Mesendoderm (in vitro differentiated cells): Measurements from ENCODE around the gene KCNG1. TPM values are rescaled to one million over a fixed set of nuclear protein-coding genes. Genes with fewer than 3 reads are reported as not detected.

Experiments used
- DNase-seq: peaks from one replicate; pipeline ENCODE4 v3.0.0; 2013
- H2AK5ac ChIP-seq: 2 replicates; pipeline ENCODE4 v1.6.1; 2013; ENCODE audit warnings: low read length, inconsistent platforms
- H2BK120ac ChIP-seq: 2 replicates; pipeline ENCODE4 v1.6.1; 2013; ENCODE audit warnings: low read depth, mild to moderate bottlenecking, low read length, moderate library complexity, mixed read lengths
- H2BK15ac ChIP-seq: replicated peaks from 2 replicates; pipeline ENCODE4 v1.6.1; 2013; ENCODE audit warnings: low read depth, mild to moderate bottlenecking, moderate library complexity
- H2BK5ac ChIP-seq: 2 replicates; pipeline ENCODE4 v1.6.1; 2013; ENCODE audit warnings: low read length, inconsistent platforms
- H3K18ac ChIP-seq: 2 replicates; pipeline ENCODE4 v1.6.1; 2013; ENCODE audit warnings: mild to moderate bottlenecking, low read length, mixed read lengths
- H3K23ac ChIP-seq: one replicate; pipeline ENCODE4 v1.6.1; 2013; ENCODE audit warnings: low read length
- H3K27ac ChIP-seq: 2 replicates; pipeline ENCODE4 v1.5.1; 2013; ENCODE audit warnings: low read depth, mild to moderate bottlenecking, inconsistent platforms, low read length, moderate library complexity
- H3K27me3 ChIP-seq: 2 replicates; pipeline ENCODE4 v1.6.1; 2013; ENCODE audit warnings: low read length, control low read depth, mild to moderate bottlenecking, inconsistent platforms; ENCODE audit not compliant: insufficient read depth, poor library complexity
- H3K36me3 ChIP-seq: 2 replicates; pipeline ENCODE4 v1.6.1; 2013; ENCODE audit warnings: low read length, inconsistent platforms; ENCODE audit not compliant: control insufficient read depth, insufficient read depth
- H3K4ac ChIP-seq: one replicate; pipeline ENCODE4 v1.6.1; 2013; ENCODE audit warnings: low read depth, mild to moderate bottlenecking, low read length, moderate library complexity
- H3K4me1 ChIP-seq: 2 replicates; pipeline ENCODE4 v1.6.1; 2013; ENCODE audit warnings: low read depth, low read length, inconsistent platforms; ENCODE audit not compliant: control insufficient read depth
- H3K4me2 ChIP-seq: 2 replicates; pipeline ENCODE4 v1.6.1; 2013; ENCODE audit warnings: low read length
- H3K4me3 ChIP-seq: 2 replicates; pipeline ENCODE4 v1.5.1; 2013; ENCODE audit warnings: mild to moderate bottlenecking, low read length
- H3K56ac ChIP-seq: one replicate; pipeline ENCODE4 v1.6.1; 2013; ENCODE audit warnings: low read length
- H3K79me1 ChIP-seq: 2 replicates; pipeline ENCODE4 v1.6.1; 2013; ENCODE audit warnings: low read length, inconsistent platforms
- H3K79me2 ChIP-seq: 2 replicates; pipeline ENCODE4 v1.6.1; 2013; ENCODE audit warnings: mild to moderate bottlenecking, low read length; ENCODE audit not compliant: control insufficient read depth, insufficient read depth
- H3K9ac ChIP-seq: 2 replicates; pipeline ENCODE4 v1.6.1; 2013; ENCODE audit warnings: low read length, inconsistent platforms
- H4K5ac ChIP-seq: one replicate; pipeline ENCODE4 v1.6.1; 2013; ENCODE audit warnings: low read length
- H4K8ac ChIP-seq: one replicate; pipeline ENCODE4 v1.6.1; 2013; ENCODE audit warnings: low read depth, mild to moderate bottlenecking, control low read depth, low read length, moderate library complexity
- WGBS: extraction: QIAGEN DNeasy Blood & Tissue Kit; methylation state at CpG from one replicate; pipeline ENCODE4 v1.1.7; 2013; ENCODE audit warnings: low lambda C conversion rate, missing lambda C conversion rate; ENCODE audit not compliant: insufficient coverage; ENCODE audit errors: extremely low coverage; 5-methylcytosine and 5-hydroxymethylcytosine counted together
- polyA plus RNA-seq, 2 experiments: library from polyadenylated mRNA; stranded (reverse); fragments of 200-250 nt; gene quantifications; one replicate each; pipeline ENCODE4 v1.2.3, GENCODE V29; 2013

KCNG1 gene, protein sequence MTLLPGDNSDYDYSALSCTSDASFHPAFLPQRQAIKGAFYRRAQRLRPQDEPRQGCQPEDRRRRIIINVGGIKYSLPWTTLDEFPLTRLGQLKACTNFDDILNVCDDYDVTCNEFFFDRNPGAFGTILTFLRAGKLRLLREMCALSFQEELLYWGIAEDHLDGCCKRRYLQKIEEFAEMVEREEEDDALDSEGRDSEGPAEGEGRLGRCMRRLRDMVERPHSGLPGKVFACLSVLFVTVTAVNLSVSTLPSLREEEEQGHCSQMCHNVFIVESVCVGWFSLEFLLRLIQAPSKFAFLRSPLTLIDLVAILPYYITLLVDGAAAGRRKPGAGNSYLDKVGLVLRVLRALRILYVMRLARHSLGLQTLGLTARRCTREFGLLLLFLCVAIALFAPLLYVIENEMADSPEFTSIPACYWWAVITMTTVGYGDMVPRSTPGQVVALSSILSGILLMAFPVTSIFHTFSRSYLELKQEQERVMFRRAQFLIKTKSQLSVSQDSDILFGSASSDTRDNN
- 120 TPM for polyA plus RNA-seq (2013, experiment 1 of 2)
- 118 TPM for polyA plus RNA-seq (2013, experiment 2 of 2)

DNA sequence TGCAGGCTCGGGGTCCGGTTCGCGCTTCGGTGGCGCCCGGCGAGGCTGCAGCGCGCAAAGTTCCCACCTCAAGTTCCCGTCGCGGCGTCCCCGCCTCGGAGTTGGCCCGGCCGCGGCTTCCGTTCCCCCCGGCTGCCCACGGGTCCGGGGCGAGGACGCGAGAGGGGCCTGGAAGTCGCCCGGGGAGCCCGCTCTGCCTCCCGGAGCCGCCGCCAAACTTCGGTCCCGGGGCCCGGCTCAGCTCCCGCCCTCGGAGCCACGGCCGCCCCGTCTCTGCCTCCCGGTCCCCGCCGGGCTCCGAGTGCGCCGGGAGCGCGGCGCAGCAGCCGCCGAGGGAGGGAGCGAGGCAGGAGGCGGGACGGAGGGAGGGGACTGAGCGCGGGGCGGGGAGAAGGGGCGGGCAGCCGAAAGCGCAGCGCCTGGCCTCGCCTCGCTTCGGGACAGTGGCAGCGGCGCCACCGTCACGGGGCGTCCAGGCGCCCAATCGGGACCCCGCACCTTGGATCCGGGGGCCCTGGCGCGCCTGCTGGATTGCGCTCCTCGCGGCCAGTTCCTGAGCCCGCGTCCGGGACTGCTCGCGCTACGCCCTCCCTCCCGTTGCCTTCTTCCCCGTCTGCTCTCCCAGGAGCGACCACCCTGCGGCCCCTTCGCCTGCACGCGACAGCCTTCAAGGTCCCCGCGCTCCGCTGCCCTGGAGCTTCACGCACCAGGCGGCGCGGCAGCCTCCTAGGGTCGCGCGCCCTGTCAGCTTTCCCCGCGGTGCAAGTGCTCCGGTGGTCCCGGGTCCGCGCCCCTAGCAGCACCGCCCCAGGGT, at the start of gene KCNG1:
TSS of gene KCNG1 (minus strand) at position 305 of the 814 bp plus-strand sequence. CDS start 12,769 bp downstream, outside the sequence.
- Histone ChIP-seq H2BK120ac (peak within 1 kb of the TSS; percentile 16), H3K4me1 (peaks cover 14% of the 10 kb centered on the region), H4K8ac (no peak within 1 kb of the TSS), H3K27me3 (no peaks in the 10 kb centered on the region), H3K4me3 (peak within 1 kb of the TSS; percentile 93), H3K23ac (peak within 1 kb of the TSS; percentile 54), H3K36me3 (no peaks in the 10 kb centered on the region), H3K27ac (peak within 1 kb of the TSS; percentile 66), H3K4ac (peak within 1 kb of the TSS; percentile 92), H4K5ac (no peak within 1 kb of the TSS), H3K56ac (peak within 1 kb of the TSS; percentile 96), H3K79me1 (peaks cover 14% of the 10 kb centered on the region), H2BK5ac (peak within 1 kb of the TSS; percentile 51), H3K9ac (peak within 1 kb of the TSS; percentile 96), H3K18ac (peak within 1 kb of the TSS; percentile 99), H2BK15ac (no peak within 1 kb of the TSS), H2AK5ac (peak within 1 kb of the TSS; percentile 91), H3K79me2 (peaks cover 44% of the 10 kb centered on the region), H3K4me2 (peak within 1 kb of the TSS; percentile 96)
- DNase-seq, result peak; percentile 93
- no CpG with 5 or more reads among the region's 108 CpGs for WGBS

DNA sequence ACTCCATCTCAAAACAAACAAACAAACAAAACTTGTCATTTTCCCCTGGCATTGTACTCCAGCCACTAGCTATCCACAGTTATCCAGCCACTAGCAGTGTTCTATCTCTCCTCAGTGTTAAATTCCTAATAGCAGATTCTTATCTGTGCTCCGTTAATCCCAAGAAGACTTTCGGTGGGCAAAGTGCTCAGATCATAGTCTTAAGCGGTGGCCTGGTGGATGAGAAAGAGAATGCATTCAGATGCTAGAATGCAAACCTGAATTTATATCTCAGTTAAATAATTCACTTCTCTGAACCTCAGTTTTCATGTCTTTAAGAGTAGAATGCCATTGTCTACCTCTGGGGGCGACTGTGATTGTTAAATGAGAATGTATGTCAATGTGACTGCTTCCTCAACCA, 47.7 kb upstream of the KCNG1 start:
- H3K4me1 ChIP-seq, result no peaks in the 10 kb centered on the region
- H2AK5ac ChIP-seq, result no peak overlapping the region
- no peaks in the 10 kb centered on the region for H3K27me3 ChIP-seq
- no peak overlapping the region for H3K18ac ChIP-seq
- H3K56ac ChIP-seq, result no peak overlapping the region
- no peak overlapping the region for H2BK120ac ChIP-seq
- no peaks in the 10 kb centered on the region for H3K36me3 ChIP-seq
- no peak overlapping the region for H2BK5ac ChIP-seq
- no peak overlapping the region for H3K27ac ChIP-seq
- WGBS, result no CpG with 5 or more reads among the region's 4 CpGs
- DNase-seq, result peak; percentile 73
- no peak overlapping the region for H3K4me2 ChIP-seq
- H3K4me3 ChIP-seq, result no peak overlapping the region
- H3K9ac ChIP-seq, result no peak overlapping the region
- H3K4ac ChIP-seq, result no peak overlapping the region
- no peaks in the 10 kb centered on the region for H3K79me1 ChIP-seq
- no peak overlapping the region for H4K5ac ChIP-seq
- H4K8ac ChIP-seq, result no peak overlapping the region
- no peak overlapping the region for H3K23ac ChIP-seq
- H3K79me2 ChIP-seq, result no peaks in the 10 kb centered on the region
- H2BK15ac ChIP-seq, result no peak overlapping the region

DNA sequence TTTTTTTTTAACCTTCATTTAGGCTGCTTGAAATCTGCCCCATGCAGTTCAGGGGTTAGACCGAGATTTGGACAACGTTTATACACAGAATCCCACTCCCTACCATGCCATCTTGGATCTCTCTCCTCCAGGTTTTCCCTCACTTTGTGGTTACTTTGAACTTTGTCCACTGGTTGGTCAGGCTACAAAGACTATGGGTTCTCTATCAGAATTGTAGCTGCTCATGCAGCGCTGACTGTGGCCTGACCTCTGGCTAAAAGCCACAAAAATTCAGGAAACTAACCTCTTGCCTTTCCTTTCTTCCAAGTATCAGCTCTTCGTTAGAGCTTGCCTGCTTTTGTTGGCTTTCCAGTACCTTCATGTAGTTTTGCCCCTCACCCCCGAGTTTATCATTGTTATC, 44.9 kb upstream of the KCNG1 start:
- H3K4me1 ChIP-seq, result no peaks in the 10 kb centered on the region
- H2BK120ac ChIP-seq, result no peak overlapping the region
- H3K56ac ChIP-seq, result peak overlapping the region; percentile 40
- H3K4me3 ChIP-seq, result no peak overlapping the region
- no CpG with 5 or more reads among the region's 5 CpGs for WGBS
- no peak overlapping the region for H3K4me2 ChIP-seq
- no peak overlapping the region for H3K23ac ChIP-seq
- no peak overlapping the region for H2BK15ac ChIP-seq
- no peak overlapping the region for H3K27ac ChIP-seq
- no peaks in the 10 kb centered on the region for H3K79me2 ChIP-seq
- H3K79me1 ChIP-seq, result no peaks in the 10 kb centered on the region
- peak overlapping the region; percentile 76 for H3K18ac ChIP-seq
- no peak overlapping the region for H4K5ac ChIP-seq
- no peaks in the 10 kb centered on the region for H3K27me3 ChIP-seq
- no peak overlapping the region for H3K4ac ChIP-seq
- no peak overlapping the region for H2BK5ac ChIP-seq
- no peaks in the 10 kb centered on the region for H3K36me3 ChIP-seq
- no peak overlapping the region for H4K8ac ChIP-seq
- H3K9ac ChIP-seq, result no peak overlapping the region
- H2AK5ac ChIP-seq, result no peak overlapping the region
- DNase-seq, result no peak

DNA sequence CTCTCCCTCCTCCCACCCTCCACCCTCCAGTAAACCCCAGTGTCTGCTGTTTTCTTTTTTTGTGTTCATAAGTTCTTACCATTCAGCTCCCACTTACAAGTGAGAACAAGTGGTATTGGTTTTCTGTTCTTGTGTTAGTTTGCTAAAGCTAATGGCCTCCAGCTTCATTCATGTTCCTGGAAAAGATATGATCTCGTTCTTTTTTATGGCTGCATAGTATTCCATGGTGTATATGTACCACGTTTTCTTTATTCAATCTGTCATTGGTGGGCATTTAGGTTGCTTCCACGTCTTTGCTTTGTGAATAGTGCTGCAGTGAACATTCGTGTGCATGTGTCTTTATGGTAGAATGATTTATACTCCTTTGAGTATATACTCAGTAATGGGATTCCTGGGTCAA, 42.7 kb upstream of the KCNG1 start:
- H3K27me3 ChIP-seq, result no peaks in the 10 kb centered on the region
- H3K79me1 ChIP-seq, result no peaks in the 10 kb centered on the region
- no peaks in the 10 kb centered on the region for H3K79me2 ChIP-seq
- no peak overlapping the region for H2BK120ac ChIP-seq
- H2AK5ac ChIP-seq, result no peak overlapping the region
- H3K4me2 ChIP-seq, result no peak overlapping the region
- H3K56ac ChIP-seq, result no peak overlapping the region
- H4K8ac ChIP-seq, result no peak overlapping the region
- WGBS, result no CpG with 5 or more reads among the region's 4 CpGs
- no peak overlapping the region for H3K18ac ChIP-seq
- no peaks in the 10 kb centered on the region for H3K36me3 ChIP-seq
- no peak overlapping the region for H2BK5ac ChIP-seq
- H4K5ac ChIP-seq, result no peak overlapping the region
- H3K23ac ChIP-seq, result no peak overlapping the region
- H3K4me3 ChIP-seq, result no peak overlapping the region
- H3K27ac ChIP-seq, result no peak overlapping the region
- no peak overlapping the region for H2BK15ac ChIP-seq
- DNase-seq, result no peak
- no peak overlapping the region for H3K4ac ChIP-seq
- H3K9ac ChIP-seq, result no peak overlapping the region
- no peaks in the 10 kb centered on the region for H3K4me1 ChIP-seq

DNA sequence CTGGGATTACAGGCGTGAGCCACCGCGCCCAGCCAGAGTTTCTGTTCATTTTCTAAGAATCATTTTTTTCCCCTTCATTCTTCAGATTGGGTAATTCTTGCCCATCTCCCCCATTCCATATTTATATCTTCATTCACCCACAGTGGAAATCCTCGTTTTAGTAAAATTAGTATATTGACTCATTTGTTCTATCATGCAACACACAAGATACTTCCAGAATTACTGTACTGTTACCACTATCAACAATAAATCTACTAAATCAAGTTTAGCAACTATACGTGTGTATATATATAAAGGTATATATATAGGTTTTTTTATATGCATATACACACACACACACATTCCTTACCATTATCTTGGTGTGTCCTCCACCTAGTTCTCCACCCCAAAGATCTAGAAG, 41.2 kb upstream of the KCNG1 start:
- Histone ChIP-seq H3K9ac (no peak overlapping the region), H4K5ac (no peak overlapping the region), H3K4me1 (no peaks in the 10 kb centered on the region), H2AK5ac (no peak overlapping the region), H3K27me3 (no peaks in the 10 kb centered on the region), H3K56ac (no peak overlapping the region), H3K18ac (no peak overlapping the region), H2BK15ac (no peak overlapping the region), H3K4me3 (no peak overlapping the region), H3K79me2 (no peaks in the 10 kb centered on the region), H3K4me2 (no peak overlapping the region), H3K79me1 (no peaks in the 10 kb centered on the region), H3K23ac (no peak overlapping the region), H4K8ac (no peak overlapping the region), H2BK5ac (no peak overlapping the region), H3K36me3 (no peaks in the 10 kb centered on the region), H3K27ac (no peak overlapping the region), H2BK120ac (no peak overlapping the region), H3K4ac (no peak overlapping the region)
- no CpG with 5 or more reads among the region's 5 CpGs for WGBS
- no peak for DNase-seq
